ENCODE measurements around the gene ARHGEF1.

DNA sequence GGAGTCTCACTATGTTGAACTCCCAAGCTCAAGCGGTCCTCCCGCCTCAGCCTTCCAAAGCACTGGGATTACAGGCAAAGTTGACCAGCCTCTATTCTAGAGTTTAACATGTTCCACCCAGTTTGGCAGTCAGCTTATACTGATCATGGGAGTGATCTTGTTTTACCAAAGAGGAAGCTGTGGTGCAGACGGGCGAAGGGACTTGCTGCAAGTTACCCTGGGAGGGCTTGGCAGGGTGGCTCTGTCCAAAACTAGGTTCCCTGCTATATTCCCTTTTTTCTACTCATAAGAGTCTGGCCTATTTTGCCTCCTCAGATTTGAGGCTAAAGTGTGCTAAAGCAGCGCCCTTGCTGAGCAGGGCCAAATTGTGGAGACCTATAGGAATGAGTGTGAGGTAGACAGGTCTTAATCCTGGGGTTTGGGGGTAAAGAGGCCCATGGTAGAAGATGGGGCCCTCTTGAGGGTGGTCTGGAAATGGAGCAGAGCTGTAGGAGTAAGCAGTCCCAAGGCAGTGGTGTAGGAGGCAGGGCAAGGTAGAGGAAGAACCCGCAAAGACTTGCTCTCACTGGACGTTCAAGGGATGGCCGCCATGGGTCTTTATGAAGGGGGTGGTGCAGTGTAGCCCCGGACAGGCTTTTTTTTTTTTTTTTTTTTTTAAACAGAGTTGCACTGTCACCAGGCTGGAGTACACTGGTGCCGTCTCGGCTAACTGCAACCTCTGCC lies 19.6 kb upstream of the ARHGEF1 start:
- TF ChIP-seq, protein P1, sequence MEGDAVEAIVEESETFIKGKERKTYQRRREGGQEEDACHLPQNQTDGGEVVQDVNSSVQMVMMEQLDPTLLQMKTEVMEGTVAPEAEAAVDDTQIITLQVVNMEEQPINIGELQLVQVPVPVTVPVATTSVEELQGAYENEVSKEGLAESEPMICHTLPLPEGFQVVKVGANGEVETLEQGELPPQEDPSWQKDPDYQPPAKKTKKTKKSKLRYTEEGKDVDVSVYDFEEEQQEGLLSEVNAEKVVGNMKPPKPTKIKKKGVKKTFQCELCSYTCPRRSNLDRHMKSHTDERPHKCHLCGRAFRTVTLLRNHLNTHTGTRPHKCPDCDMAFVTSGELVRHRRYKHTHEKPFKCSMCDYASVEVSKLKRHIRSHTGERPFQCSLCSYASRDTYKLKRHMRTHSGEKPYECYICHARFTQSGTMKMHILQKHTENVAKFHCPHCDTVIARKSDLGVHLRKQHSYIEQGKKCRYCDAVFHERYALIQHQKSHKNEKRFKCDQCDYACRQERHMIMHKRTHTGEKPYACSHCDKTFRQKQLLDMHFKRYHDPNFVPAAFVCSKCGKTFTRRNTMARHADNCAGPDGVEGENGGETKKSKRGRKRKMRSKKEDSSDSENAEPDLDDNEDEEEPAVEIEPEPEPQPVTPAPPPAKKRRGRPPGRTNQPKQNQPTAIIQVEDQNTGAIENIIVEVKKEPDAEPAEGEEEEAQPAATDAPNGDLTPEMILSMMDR (IDR thresholded peaks at IDR 0.05 in 4 of 5, conservative IDR thresholded peaks at IDR 0.05 in 1 of 5), result no peak
- TF ChIP-seq POLR2A (IDR thresholded peaks at IDR 0.05), result no peak
